ENCODE measurements around the gene ARHGEF26. TPM values are rescaled to one million over a fixed set of nuclear protein-coding genes. Genes with fewer than 3 reads are reported as not detected.

Gene ARHGEF26
- polyA plus RNA-seq, 6 donors from 2014 or later = 0.11 to 0.22 (median 0.14) TPM; not detected in 2

DNA sequence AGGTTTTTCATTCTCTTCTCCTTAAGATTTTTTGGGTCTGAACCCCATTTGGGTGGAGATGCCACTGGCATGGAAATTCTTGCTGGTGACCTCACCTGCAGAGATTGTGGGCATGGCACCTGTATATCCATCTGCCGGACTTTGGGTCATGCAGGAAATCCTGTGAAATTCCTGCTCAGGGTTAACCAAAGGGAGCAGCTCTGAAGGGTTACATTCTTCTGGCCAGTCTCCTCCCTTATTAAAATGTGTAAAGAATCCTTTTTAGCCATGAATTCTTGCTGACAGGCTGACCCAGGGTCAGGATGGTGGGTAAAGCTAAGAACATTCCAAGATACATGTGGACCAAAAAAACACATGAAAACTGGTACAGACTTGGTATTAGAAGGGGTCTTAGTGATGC, 27.4 kb downstream of the ARHGEF26 start:
- H3K4me3 Mint-ChIP-seq = no peak overlapping the region
- no peak overlapping the region for H3K27ac Mint-ChIP-seq
- no peaks in the 10 kb centered on the region for H3K4me1 Mint-ChIP-seq
- DNase-seq (no peak), ATAC-seq (ENCODE audit: low read depth in 2 of 2) (no peak)
- H3K36me3 Mint-ChIP-seq = no peaks in the 10 kb centered on the region
- H3K9me3 Mint-ChIP-seq = no peaks in the 10 kb centered on the region
- H3K27me3 Mint-ChIP-seq = peaks cover 10 to 23% (median 16%) of the 10 kb centered on the region in 3 donors

DNA sequence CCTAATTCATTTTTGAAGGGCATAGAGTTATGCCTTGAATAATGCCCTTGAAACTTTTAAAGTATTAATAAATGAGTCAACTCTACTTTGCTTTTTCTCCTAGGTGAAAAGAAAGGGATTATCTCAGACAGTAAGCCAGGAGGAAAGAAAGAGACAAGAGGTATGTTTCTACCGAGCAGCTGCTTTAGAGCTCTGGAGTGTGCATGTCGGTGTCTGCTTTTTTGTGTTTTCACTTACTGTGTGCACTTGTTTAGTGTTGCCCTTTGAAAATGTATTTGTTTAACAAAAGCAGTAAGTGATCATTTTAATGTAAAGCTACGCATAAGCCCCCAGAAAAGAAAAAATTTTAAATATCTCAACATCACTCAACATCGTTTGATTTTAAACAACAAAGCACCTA, 28.1 kb downstream of the ARHGEF26 start:
- H3K27me3 Mint-ChIP-seq = peaks cover 10 to 23% (median 11%) of the 10 kb centered on the region in 3 donors
- H3K9me3 Mint-ChIP-seq = no peaks in the 10 kb centered on the region
- H3K36me3 Mint-ChIP-seq = no peaks in the 10 kb centered on the region
- H3K4me3 Mint-ChIP-seq = no peak overlapping the region
- DNase-seq = no peak
- H3K4me1 Mint-ChIP-seq = no peaks in the 10 kb centered on the region
- no peak for ATAC-seq (ENCODE audit: low read depth in 2 of 2)
- H3K27ac Mint-ChIP-seq = no peak overlapping the region

DNA sequence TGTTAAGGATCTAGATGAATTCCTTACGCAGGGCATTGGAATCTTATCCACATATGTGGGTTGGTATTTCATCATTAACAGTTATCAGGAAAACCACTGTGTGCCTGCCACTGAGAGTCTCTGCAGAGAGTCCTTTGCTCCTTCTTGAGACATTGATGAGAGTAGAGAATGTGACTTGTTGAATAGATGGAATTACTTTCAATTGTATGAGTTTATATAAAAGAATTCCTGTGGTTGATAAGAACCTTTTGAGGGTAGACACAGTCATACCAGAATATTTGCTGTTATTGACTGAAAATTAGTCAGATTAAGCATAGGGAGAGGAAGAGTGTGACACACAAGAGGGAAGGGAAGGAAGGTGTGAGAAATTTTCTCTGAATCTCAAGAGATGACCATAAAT, 30.8 kb downstream of the ARHGEF26 start:
- no peak overlapping the region for H3K4me3 Mint-ChIP-seq
- H3K4me1 Mint-ChIP-seq = no peaks in the 10 kb centered on the region
- no peak for ATAC-seq (ENCODE audit: low read depth in 2 of 2)
- peaks cover 8 to 11% (median 10%) of the 10 kb centered on the region in 3 donors for H3K27me3 Mint-ChIP-seq
- H3K36me3 Mint-ChIP-seq = no peaks in the 10 kb centered on the region
- no peak overlapping the region for H3K27ac Mint-ChIP-seq
- DNase-seq = no peak
- no peaks in the 10 kb centered on the region for H3K9me3 Mint-ChIP-seq

DNA sequence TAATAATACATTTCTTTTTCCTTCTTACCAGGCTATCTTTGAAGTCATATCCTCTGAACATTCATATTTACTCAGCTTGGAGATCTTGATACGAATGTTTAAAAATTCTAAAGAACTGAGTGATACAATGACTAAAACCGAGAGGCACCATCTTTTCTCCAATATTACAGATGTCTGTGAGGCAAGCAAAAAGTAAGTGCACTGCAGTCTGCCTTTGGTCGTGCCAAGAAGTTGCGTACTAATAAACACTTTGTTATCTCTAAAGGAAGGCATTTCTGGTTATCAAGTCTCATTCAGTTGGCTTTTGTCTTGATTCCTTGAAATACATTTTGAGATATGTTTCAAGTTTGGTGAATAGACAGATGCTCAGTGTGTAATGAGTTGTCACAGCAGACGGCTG, 31.6 kb downstream of the ARHGEF26 start:
- no peaks in the 10 kb centered on the region for H3K36me3 Mint-ChIP-seq
- H3K27me3 Mint-ChIP-seq = peaks cover 7 to 8% (median 7%) of the 10 kb centered on the region in 3 donors
- H3K4me3 Mint-ChIP-seq = no peak overlapping the region
- no peak for ATAC-seq (ENCODE audit: low read depth in 2 of 2)
- no peaks in the 10 kb centered on the region for H3K4me1 Mint-ChIP-seq
- H3K27ac Mint-ChIP-seq = no peak overlapping the region
- H3K9me3 Mint-ChIP-seq = no peaks in the 10 kb centered on the region
- DNase-seq = no peak

DNA sequence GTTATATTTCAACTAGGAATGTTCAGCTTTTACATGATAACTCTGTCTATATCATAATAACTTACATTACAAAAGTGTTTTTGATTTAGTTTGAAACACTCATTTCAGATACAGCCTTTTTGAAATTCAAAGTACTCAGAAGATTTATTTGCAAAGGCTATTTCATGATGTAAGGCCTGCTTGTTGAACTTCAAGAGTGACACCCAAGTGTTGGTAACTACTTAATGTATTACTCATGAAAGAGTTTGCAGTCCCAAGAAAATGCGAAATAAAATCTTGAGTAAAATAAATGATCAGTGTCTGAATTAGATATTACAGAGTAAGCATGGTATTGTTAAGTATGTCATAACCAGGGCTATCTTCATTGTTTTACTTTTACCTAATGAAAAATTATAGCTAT, 35.3 kb downstream of the ARHGEF26 start:
- H3K36me3 Mint-ChIP-seq = no peaks in the 10 kb centered on the region
- H3K9me3 Mint-ChIP-seq = no peaks in the 10 kb centered on the region
- ATAC-seq (ENCODE audit: low read depth in 2 of 2) = no peak
- no peaks in the 10 kb centered on the region for H3K4me1 Mint-ChIP-seq
- DNase-seq = no peak
- H3K27ac Mint-ChIP-seq = no peak overlapping the region
- peaks cover 0 to 16% (median 5%) of the 10 kb centered on the region in 3 donors for H3K27me3 Mint-ChIP-seq
- no peak overlapping the region for H3K4me3 Mint-ChIP-seq

DNA sequence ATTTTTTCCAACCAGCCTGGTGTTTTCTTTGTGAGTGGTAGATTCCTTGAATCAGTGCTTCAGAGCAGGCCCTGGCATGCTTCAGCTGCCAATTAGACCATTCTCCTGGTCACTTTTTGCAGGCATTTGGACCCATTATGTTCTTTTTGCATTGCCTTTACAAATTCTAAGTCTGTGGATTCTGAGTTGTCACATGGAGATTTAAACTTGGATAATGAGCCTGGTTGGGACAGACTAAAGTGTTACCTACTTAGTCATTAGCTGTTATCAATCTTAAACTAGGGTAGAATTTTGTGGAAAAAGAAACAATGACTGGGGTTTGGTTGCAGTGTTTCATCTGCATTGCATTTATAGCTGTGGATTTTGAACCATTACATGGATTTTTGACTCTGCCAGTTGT, 40.6 kb downstream of the ARHGEF26 start:
- Mint-ChIP-seq H3K27ac (no peak overlapping the region), H3K36me3 (no peaks in the 10 kb centered on the region), H3K27me3 (peaks cover 0 to 15% (median 5%) of the 10 kb centered on the region in 3 donors), H3K4me1 (no peaks in the 10 kb centered on the region), H3K9me3 (peaks cover 0 to 1% (median 0%) of the 10 kb centered on the region in 7 donors), H3K4me3 (no peak overlapping the region)
- DNase-seq (no peak), ATAC-seq (ENCODE audit: low read depth in 2 of 2) (no peak)

DNA sequence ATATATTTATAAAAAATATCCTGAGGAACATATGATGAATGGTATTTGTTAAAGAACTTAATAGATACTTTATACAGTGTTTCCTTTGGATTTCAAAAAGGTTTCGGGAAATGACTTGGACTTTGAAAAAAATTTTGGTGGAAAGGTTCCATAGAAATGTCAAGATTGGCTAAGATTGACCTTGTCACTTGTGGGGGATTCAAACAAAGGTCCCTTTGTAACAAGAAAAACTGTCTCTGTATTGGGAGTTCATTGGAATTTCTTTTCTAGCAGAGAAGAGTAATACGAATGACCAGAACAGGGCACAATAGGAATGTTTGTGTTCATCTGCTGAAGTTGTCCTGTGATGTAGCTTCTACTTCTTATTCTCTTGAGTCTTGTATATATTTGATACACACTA, 43.2 kb downstream of the ARHGEF26 start:
- H3K27me3 Mint-ChIP-seq = peaks cover 0 to 8% (median 5%) of the 10 kb centered on the region in 3 donors
- DNase-seq (no peak), ATAC-seq (ENCODE audit: low read depth in 2 of 2) (no peak)
- no peaks in the 10 kb centered on the region for H3K4me1 Mint-ChIP-seq
- H3K36me3 Mint-ChIP-seq = no peaks in the 10 kb centered on the region
- no peak overlapping the region for H3K27ac Mint-ChIP-seq
- no peak overlapping the region for H3K4me3 Mint-ChIP-seq
- H3K9me3 Mint-ChIP-seq = peaks cover 0 to 1% (median 0%) of the 10 kb centered on the region in 7 donors

DNA sequence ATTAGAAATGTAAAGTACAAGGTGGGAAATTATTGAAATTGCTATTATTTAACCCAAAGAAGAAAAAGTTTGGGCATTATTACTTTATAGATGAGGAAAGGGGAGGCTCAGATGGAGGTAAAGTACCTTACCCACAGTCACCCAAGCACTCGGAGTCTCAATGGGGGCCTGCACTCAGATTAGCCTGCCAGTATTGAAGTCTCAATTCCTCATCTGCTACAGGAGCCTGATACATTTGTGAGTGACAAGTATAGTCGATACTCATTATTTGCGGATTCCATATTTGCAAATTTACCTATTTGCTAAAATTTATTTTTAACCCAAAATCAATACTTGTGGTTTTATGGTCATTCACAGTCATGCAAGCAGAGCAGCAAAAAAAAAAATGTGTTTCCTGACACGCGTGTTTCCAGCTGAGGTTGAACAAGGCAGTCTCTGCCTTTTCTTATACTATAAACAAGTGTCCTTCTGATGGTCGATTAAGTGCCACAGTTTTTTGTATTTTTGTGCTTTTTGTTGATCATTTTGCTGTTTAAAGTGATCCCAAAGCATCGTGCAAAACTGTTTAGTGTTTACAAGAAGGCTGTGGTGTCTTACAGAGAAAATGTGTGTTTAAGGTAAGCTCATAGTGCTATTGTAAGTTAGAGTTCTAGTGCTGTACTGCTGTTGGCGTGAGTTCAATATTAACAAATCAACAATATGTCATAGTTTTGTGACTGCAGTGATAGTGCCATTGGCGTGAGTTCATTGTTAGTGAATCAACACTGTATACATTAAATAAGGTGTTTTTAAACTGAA, 48.0 kb downstream of the ARHGEF26 start:
- Mint-ChIP-seq H3K27ac (no peak overlapping the region), H3K4me3 (no peak overlapping the region), H3K27me3 (peaks cover 0 to 16% (median 8%) of the 10 kb centered on the region in 3 donors), H3K36me3 (no peaks in the 10 kb centered on the region), H3K4me1 (no peaks in the 10 kb centered on the region), H3K9me3 (peaks cover 0 to 2% (median 0%) of the 10 kb centered on the region in 7 donors)
- DNase-seq (no peak), ATAC-seq (ENCODE audit: low read depth in 2 of 2) (no peak)

DNA sequence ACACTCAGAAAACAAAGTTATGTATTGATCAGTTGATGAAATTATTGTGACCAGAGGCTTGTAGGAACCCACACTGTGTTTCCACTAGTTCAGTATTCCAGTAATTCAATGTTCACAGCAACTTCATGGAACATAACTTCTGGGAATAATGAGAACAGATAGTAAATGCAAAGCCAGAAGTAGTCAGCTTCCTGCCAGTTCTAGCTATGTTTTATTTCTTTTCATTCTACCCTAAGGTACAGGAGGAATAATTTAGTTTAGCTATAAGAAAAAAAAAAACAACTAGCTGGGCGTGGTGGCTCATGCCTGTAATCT, 48.6 kb downstream of the ARHGEF26 start:
- no peak for ATAC-seq (ENCODE audit: low read depth in 2 of 2)
- peaks cover 0 to 2% (median 0%) of the 10 kb centered on the region in 7 donors for H3K9me3 Mint-ChIP-seq
- no peak overlapping the region for H3K4me3 Mint-ChIP-seq
- DNase-seq = no peak
- H3K27ac Mint-ChIP-seq = no peak overlapping the region
- H3K4me1 Mint-ChIP-seq = no peaks in the 10 kb centered on the region
- H3K27me3 Mint-ChIP-seq = peaks cover 0 to 16% (median 8%) of the 10 kb centered on the region in 3 donors
- H3K36me3 Mint-ChIP-seq = no peaks in the 10 kb centered on the region

DNA sequence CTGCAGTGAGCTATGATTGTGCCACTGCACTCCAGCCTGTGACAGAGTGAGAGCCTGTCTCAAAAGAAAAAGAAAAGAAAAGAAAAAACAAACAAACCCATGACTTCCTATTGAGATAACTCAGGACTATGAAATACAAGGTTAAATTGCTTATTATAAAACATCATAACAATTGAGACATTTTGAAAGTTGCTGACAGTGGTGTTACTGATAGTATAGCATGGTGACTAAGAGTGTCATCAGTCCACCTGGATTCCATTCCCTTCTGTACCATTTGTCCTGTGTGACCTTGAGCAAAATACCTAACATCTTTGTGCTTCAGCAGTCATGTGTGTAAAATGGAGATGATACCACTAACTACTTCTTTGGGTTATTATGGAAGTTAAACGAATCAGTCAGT, 49.1 kb downstream of the ARHGEF26 start:
- H3K27me3 Mint-ChIP-seq = peaks cover 0 to 16% (median 8%) of the 10 kb centered on the region in 3 donors
- H3K36me3 Mint-ChIP-seq = no peaks in the 10 kb centered on the region
- no peak overlapping the region for H3K4me3 Mint-ChIP-seq
- H3K4me1 Mint-ChIP-seq = no peaks in the 10 kb centered on the region
- DNase-seq = no peak
- no peak for ATAC-seq (ENCODE audit: low read depth in 2 of 2)
- peaks cover 0 to 2% (median 0%) of the 10 kb centered on the region in 7 donors for H3K9me3 Mint-ChIP-seq
- no peak overlapping the region for H3K27ac Mint-ChIP-seq

DNA sequence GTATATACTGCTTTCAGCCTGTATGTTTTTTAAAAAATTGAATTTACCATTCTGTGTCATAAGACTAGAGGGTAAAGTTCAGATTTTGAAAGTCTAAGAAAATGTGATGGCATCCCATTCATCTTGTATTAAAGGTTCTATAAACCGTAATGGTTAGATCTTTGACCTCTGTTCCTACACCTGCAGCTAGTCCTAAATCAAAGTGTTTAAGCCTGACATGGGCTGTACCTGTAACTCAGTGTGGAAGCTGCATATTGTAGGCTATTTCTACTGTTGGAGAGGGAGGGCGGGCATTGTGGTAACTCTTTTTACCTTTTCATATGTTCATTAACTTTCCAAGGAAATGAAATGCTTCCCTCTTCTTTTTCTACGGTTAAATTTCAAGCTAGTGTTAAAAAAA, 53.9 kb downstream of the ARHGEF26 start:
- Mint-ChIP-seq H3K27ac (no peak overlapping the region), H3K4me3 (no peak overlapping the region), H3K36me3 (no peaks in the 10 kb centered on the region), H3K4me1 (no peaks in the 10 kb centered on the region), H3K27me3 (peaks cover 0 to 11% (median 0%) of the 10 kb centered on the region in 3 donors), H3K9me3 (peaks cover 0 to 5% (median 2%) of the 10 kb centered on the region in 7 donors)
- ATAC-seq (ENCODE audit: low read depth in 2 of 2) (no peak), DNase-seq (no peak)

DNA sequence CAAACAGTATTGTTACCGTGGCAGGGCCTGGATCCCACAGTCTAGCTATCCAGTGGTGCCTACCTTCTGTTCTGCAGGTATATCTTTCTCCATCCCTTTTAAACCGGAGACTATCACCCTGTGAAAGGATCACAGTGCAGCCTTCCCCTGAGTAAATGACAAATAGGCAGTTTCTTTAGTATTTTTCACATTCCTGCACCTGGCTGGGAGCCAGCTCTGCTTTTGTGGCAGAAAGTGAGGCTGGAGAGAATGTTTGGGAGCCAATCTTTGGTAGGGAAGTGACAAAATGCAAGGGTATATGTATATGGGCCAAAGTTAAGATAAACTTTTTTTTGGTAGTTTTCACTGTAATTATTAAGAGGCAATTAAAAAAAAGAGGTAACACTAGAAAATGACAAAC, 54.8 kb downstream of the ARHGEF26 start:
- Mint-ChIP-seq H3K4me3 (peak overlapping the region in 1 of 8 donors; percentile 31), H3K9me3 (peaks cover 0 to 5% (median 2%) of the 10 kb centered on the region in 7 donors), H3K27me3 (peaks cover 0 to 11% (median 0%) of the 10 kb centered on the region in 3 donors), H3K27ac (no peak overlapping the region), H3K36me3 (no peaks in the 10 kb centered on the region), H3K4me1 (no peaks in the 10 kb centered on the region)
- no peak for ATAC-seq (ENCODE audit: low read depth in 2 of 2)
- no peak for DNase-seq

DNA sequence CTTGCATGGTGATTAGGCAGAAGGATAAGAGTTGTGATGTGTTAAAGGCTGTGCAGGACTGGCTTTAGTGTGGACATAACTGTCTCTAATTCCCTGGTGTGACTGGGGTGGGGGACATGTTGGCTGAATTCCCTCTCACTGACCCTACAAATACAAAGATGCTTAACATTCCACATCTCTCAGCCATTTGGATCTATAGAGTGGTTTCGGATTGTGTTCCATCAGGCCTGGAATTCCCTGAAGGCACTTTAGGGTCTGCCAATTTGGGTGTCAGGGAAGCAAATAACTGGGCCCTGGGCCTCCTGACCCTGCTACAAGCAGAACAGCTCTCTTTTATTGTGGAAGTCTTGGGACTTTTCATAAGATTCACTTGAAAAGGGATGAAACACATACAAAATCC, 56.2 kb downstream of the ARHGEF26 start:
- no peaks in the 10 kb centered on the region for H3K36me3 Mint-ChIP-seq
- no peak for ATAC-seq (ENCODE audit: low read depth in 2 of 2)
- peaks cover 0 to 5% (median 0%) of the 10 kb centered on the region in 7 donors for H3K9me3 Mint-ChIP-seq
- H3K4me1 Mint-ChIP-seq = no peaks in the 10 kb centered on the region
- no peak for DNase-seq
- H3K4me3 Mint-ChIP-seq = no peak overlapping the region
- H3K27ac Mint-ChIP-seq = no peak overlapping the region
- H3K27me3 Mint-ChIP-seq = peaks cover 0 to 2% (median 0%) of the 10 kb centered on the region in 3 donors

DNA sequence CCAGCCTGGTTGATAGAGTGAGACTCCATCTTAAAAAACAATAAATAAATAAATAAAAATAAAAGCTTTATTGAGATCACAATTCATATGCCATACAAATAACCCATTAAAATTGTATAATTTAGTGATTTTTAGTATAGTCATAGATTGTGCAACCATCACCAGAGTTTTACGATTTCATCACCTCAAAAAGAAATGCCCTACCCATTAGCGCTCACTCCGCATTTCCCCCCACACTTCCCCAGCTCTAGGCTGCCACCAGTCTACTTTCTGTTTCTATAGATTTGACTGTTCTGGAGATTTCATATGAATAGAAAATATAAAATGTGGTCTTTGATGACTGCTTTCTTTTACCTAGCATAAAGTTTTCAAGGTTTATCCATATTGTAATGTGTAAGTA, 57.0 kb downstream of the ARHGEF26 start:
- Mint-ChIP-seq H3K27ac (no peak overlapping the region), H3K9me3 (peaks cover 0 to 5% (median 0%) of the 10 kb centered on the region in 7 donors), H3K4me3 (no peak overlapping the region), H3K4me1 (no peaks in the 10 kb centered on the region), H3K36me3 (no peaks in the 10 kb centered on the region), H3K27me3 (no peaks in the 10 kb centered on the region)
- ATAC-seq (ENCODE audit: low read depth in 2 of 2) (no peak), DNase-seq (no peak)
